AML-193 (cell line): Measurements from ENCODE around the gene CREB1.

ENCODE experiments used
- DNase-seq, 2 experiments: peaks; one replicate each; lab custom pipeline; 2025; lab: John Stamatoyannopoulos, UW

Gene CREB1

GRCh38 chr2:207543272-207543671, 13.5 kb downstream of the CREB1 start:
- DNase-seq, result no peak

DNA sequence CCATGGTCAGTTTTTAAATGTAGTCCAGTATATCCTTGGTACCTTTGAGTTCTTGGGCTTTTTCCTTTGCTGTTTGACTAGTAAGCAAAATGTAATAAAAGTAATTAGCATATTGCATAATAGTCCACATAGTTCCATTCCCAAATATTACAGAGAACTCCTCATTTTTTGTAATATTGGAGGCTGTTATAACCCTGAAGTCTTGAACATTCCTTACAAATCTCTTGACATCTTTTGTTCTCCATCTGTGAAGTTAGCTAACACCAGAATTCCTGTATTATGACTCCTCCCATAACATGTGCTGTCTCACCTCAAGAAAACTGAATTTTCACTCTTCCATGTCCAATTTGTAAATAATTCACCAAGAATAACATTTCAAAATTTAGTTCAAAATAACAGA, 17.1 kb downstream of the CREB1 start:
- DNase-seq, result no peak

DNA sequence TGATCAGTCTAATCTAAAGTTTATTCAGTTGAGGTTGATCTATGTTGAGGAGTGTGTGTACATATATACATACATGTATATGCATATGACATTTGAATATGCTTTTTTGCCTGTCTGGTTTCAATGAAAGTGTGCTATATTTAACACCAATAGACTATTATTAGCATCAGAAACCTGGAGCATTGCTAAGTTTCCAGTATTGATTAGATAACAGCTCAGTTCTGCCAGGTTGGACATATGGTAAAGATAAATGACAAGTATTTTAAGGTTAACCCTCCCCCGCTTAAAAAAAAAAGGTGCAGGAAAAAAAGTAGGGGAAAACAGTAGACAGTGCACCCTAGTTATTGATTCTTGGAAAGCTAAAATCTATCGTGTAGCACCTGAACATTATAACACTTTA, 19.4 kb downstream of the CREB1 start:
- DNase-seq, result no peak

DNA sequence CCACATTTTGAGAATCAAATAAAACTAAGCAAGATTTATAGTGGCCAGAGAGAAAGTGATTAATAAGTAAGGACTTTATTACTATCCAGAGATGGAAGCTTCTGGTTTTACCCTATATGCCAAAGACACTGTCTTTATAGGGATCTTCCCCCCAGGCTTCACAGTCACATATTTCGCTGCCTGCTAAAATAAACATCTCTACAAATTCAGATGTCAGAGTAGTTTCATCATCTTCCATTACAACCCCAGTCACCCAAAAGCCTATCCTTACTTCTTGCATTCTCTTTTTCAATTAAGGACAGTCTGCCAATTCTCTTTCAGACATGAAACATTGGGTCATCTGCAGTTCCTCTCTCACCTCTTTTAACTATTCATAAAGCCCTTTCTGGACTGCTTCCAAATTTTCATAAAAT, 28.3 kb downstream of the CREB1 start:
- DNase-seq, result no peak

GRCh38 chr2:207561386-207562080, 31.8 kb downstream of the CREB1 start:
- no peak for DNase-seq

DNA sequence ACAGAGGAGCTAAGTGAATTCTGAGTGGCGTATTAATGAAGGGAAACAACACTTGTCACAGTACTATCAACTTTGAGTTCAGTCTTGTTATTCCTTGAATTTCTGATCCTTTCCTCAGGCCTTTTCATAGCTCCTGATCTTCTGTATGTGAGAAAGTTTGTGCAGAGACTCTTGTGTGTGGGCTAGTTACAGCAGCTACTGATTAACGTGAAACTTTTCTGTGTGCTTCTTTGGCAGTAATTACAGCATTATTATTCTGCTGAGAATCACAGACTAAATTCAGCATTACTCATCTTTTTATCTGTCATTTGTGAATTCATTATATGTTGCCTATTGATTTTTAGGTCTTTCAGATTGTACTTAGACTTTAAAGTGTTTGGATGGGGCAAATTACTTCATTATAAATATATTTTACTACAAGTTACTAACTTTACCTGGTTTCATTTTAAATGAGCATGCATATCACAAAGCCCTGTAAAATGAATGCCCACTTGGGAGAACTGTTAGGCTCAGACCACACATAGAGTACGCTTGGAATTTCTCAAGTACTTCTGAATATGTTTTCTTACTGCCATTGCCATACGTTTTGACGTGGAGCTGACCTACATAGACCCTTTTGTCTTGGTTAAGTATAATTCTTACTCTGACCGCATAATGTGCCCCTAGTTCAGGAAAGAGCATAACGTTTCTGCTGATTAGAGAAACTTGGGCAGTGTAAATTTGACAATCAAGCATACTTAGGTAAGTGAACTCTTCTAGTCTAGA, 36.2 kb downstream of the CREB1 start:
- DNase-seq, result no peak

DNA sequence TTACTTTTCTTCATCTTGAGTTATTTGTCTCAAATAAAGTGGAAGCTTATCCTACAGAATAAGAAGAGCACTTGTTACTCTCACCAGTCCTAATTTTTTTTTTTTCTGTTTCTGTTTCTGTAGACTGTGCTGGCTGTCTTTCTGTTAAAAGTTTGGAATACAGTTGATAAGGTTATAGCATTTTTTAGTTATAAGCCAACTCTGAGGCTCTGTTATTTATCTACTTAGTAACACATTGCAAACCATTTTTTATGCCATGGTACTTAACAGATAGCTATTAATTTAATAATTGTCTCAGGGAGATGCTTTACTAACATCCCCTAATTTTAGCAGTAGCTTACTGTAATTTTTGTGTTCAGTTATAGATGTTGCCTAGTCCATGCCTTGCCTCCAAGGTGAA, 37.9 kb downstream of the CREB1 start:
- DNase-seq, result no peak

GRCh38 chr2:207571370-207571769, 41.6 kb downstream of the CREB1 start:
- DNase-seq, result no peak

DNA sequence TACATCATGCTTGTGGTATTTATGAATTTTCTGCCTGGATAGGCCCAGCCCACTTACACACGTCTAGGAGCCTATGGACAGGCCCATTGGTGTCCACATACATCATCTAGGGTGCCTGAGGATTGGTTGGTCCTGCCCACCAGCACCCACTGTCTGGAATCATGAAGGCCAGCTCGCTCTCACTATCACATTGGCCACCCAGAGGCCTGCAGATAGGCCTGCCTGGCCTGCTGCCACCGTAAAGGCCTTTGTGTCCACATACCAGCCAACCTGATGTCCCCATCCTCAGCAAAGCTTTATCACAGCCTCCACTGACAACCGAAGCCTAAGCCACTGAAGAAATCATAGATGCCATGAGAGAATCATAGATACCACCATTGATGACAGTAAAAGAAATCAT, 55.2 kb downstream of the CREB1 start:
- no peak for DNase-seq

DNA sequence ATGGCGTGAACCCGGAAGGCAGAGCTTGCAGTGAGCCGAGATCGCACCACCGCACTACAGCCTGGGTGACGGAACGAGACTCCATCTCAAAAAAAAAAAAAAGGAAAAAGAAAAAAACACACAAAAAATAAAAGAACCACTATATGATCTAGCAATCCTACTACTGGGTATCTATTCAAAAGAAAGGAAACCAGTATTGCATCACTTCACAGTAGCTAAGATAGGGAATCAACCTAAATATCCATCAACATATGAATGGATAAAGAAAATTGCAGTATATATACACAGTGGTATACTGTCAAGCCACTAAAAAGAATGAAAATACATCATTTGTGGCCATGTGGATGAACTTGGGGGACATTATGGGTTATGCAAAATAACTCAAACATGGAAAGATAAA, 57.5 kb downstream of the CREB1 start:
- DNase-seq, result no peak

DNA sequence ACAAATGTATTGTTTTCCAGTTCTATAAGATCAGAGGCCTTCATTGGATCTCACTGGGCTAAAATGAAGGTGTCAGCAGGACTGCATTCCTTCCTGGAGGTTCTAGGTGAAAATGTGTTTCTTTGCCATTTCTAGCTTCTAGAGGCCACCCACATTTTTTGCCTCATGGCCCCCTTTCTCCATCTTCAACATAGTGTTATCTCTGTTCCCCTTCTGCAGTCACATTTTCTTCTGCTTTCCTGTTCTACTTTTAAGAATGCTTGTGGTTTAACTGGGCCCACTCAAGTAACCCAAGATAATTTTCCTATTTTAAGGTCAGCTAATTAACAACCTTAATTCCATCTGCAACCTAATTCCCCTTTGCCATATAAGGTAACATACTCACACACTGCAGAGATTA, 59.4 kb downstream of the CREB1 start:
- no peak for DNase-seq

GRCh38 chr2:207593277-207593676, 63.5 kb downstream of the CREB1 start:
- DNase-seq, result no peak

GRCh38 chr2:207594264-207594663, 64.5 kb downstream of the CREB1 start:
- no peak for DNase-seq

DNA sequence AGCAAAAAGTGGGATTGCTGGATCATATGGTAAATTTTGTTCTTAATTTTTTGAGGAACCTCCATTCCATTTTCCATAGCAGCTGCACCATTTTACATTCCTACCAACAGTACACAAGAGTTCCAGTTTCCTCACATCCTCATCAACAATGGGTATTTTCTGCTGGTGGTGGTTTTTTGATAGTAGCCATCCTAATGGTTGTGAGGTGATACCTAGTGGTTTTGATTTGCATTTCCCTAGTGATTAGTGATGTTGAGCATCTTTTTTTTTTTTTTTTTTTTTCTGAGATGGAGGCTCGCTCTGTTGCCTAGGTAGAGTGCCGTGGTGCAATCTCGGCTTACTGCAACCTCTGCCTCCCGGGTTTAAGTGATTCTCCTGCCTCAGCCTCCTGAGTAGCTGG, 65.0 kb downstream of the CREB1 start:
- DNase-seq, result no peak

DNA sequence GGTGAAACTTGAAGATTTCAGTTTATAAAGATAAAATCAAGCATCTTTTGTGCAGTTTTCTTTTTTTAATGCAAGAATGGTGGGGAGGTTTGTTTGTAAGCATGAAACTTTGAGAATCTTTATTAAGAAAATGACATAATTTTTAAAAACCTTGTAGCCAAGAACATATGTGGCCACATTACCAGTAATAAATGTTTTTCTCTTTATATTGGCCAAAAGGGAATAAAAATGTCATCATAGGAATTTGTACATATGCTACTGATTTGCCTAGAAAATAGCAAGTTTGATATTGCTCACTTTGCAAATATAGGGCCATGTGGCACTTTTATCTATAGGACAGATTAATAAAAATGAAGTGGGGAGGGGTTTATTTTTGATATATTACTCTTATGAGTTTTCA, 69.9 kb downstream of the CREB1 start:
- no peak for DNase-seq

GRCh38 chr2:207600231-207600630, 70.5 kb downstream of the CREB1 start:
- no peak for DNase-seq

DNA sequence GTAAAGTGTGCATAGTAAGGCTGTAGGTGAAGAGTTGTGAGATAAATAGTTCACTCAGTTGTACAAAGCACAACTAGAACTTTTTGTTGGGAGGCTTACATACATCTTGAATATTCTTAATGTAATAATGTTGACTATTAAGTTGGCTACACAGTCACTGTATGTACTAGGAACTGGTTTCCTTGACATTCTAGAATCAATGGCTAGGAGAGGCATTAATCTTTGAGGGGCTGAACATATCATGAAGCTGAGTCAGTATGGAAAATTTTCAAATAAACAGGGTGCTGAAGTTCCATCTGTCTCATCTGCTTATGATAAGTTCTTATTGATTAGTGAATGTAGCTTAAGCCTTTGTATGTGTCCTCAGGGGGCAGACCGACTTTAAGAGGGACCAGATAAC, 72.0 kb downstream of the CREB1 start:
- DNase-seq, result no peak

DNA sequence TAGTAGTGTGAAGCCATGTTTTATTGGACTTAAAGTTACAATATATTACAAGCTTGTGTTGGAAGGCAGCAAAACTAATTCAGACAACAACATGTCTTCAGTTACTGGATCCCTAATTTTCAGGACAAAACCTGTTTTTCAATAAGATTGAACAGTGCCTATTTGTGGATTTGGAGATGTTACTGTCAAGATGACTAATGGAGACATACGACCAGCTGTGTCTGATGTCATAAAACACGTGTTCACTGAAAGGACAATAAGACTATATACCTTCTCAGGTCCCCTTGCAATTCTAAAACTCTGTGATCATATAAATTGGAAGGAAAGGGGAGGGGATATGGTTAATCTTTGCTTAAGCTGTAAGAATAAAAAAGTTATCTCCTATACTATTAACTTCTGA, 73.7 kb downstream of the CREB1 start:
- no peak for DNase-seq

DNA sequence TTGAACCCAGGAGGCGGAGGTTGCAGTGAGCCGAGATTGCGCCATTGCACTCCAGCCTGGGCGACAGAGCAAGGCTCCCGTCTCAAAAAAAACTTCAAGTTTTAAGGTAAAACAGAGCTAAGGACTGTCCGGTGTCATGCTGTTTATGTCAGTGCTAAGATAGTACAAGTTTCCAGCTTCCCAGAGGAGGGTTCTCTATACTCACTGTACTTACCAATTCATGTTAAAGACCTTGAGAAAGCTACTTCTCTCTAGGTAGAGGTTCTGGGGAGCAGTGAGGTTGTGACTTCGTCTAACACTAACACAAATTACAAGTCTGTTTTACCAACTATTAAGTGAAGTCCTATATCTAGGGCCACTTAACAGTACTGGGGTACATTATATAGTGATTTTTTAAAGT, 76.6 kb downstream of the CREB1 start:
- DNase-seq, result no peak

GRCh38 chr2:207606829-207607228, 77.1 kb downstream of the CREB1 start:
- DNase-seq, result no peak

DNA sequence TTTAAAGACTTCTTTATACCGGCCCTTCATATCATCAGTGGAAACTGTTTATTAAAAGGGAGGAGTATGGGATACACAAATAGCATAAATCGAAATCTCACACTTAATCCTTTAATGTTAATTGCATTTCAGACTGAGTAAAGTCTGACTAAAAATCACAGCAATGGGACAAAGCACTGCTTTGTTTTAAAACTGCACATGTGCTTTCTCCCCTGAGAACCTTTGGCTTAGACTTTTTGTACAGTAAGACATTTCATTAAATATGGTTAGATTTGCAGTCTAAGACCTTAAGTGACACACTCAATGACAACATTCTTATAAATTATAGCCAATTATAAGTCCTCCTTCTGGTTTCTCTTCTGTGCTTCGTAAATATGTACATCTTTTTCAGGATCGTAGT, 83.0 kb downstream of the CREB1 start:
- DNase-seq, result no peak

GRCh38 chr2:207614824-207615223, 85.1 kb downstream of the CREB1 start:
- no peak for DNase-seq

DNA sequence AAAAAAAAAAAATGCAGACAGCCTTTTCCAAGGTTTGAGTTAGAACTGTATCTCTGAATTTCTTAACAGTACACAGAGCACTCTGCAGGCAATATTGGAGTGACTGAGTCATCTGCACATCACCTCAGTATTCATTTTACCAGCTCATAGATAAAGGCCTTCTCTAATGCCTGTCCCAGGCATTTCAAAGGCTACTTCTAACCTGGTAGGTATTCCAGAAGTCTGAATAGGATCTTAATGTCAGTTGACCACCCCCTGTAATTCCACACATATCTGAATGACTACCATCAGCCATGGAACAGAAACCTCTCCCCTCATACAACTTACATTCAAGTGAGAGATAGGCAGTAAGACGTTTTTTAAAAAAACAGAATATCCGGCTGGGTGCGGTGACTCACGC, 86.4 kb downstream of the CREB1 start:
- DNase-seq, result no peak
